Ovary (tissue), 3 donors: ENCODE measurements around the gene RTP3.

ENCODE experiments used
- CTCF ChIP-seq, 3 donors: fragments of 450-650 bp in 2 of 3; fragments of 200-600 bp in 1 of 3; IDR thresholded peaks; one replicate each; pipeline versions ENCODE4 v1.5.1 to v1.8.0; 2016 to 2022; ENCODE audit warnings: antibody characterized with exemption in 3 of 3, mild to moderate bottlenecking in 1 of 3
- EP300 ChIP-seq: sonication (generic); formaldehyde crosslinking; IDR thresholded peaks from one replicate; pipeline ENCODE4 v1.6.1; 2017; ENCODE audit warnings: antibody characterized with exemption
- POLR2A ChIP-seq: fragments of 450-650 bp; IDR thresholded peaks from one replicate; pipeline ENCODE4 v1.6.1; 2017; ENCODE audit warnings: antibody characterized with exemption, mild to moderate bottlenecking, moderate library complexity
- donor health status: DM: no; HTN: no; CAD: no.

GRCh38 chr3:46489381-46489780 lies 8.4 kb upstream of the RTP3 start:
- TF ChIP-seq POLR2A, result no peak
- no peak for TF ChIP-seq EP300
- no peak for TF ChIP-seq CTCF (IDR thresholded peaks at IDR 0.05)
